ENCODE data around the gene CDH11. TPM values are rescaled to one million over a fixed set of nuclear protein-coding genes. Genes with fewer than 3 reads are reported as not detected.

CDH11 gene
- polyA plus RNA-seq, 1 experiment, result 276 TPM

- H3K9me3 ChIP-seq (ENCODE audit: control insufficient read depth, insufficient read depth, low read length), result peaks cover 3% of the 10 kb centered on the region; the same call in 1 of the 2 replicates
- DNase-seq (ENCODE audit: low read depth, low spot score), result no peak
- H3K27me3 ChIP-seq (ENCODE audit: control insufficient read depth, insufficient read depth, low read length), result no peaks in the 10 kb centered on the region
- peak overlapping the region; percentile 72 for H3K4me3 ChIP-seq (ENCODE audit: low read depth, low read length)
- TF ChIP-seq CTCF (IDR thresholded peaks at IDR 0.05; ENCODE audit: low read depth, low read length), result no peak
- no peak overlapping the region for H3K27ac ChIP-seq (ENCODE audit: low read depth, low read length)
- CTCF ChIA-PET, result no interaction called here
- POLR2A ChIA-PET, result no interaction called here
These were observed 2.7 kb upstream of the CDH11 start for GRCh38 chr16:65124596-65124995.

GRCh38 chr16:65124212-65124548 lies 2.3 kb upstream of the CDH11 start:
- Histone ChIP-seq H3K4me3 (ENCODE audit: low read depth, low read length) (peak overlapping the region; percentile 72), H3K27ac (ENCODE audit: low read depth, low read length) (peak overlapping the region; percentile 93), H3K9me3 (ENCODE audit: control insufficient read depth, insufficient read depth, low read length) (peaks cover 3% of the 10 kb centered on the region; the same call in 1 of the 2 replicates), H3K27me3 (ENCODE audit: control insufficient read depth, insufficient read depth, low read length) (no peaks in the 10 kb centered on the region)
- TF ChIP-seq CTCF (IDR thresholded peaks at IDR 0.05; ENCODE audit: low read depth, low read length), result no peak
- CTCF ChIA-PET, result no interaction called here
- no peak for DNase-seq (ENCODE audit: low read depth, low spot score)
- POLR2A ChIA-PET, result no interaction called here

GRCh38 chr16:65123396-65124211 lies 1.7 kb upstream of the CDH11 start:
- ChIA-PET POLR2A (interaction anchor here (1.5 kb wide), 1 partner anchor 401 kb away, joined by 5 read pairs; no protein-coding TSS in a partner anchor), CTCF (interaction anchor here (0.6 kb wide), 1 partner anchor 188 kb away, joined by 3 read pairs; no protein-coding TSS in a partner anchor)
- TF ChIP-seq CTCF (IDR thresholded peaks at IDR 0.05; ENCODE audit: low read depth, low read length), result peak; percentile 7; the same call in 1 of the 2 replicates
- peak overlapping the region; percentile 72 for H3K4me3 ChIP-seq (ENCODE audit: low read depth, low read length)
- peak overlapping the region; percentile 93 for H3K27ac ChIP-seq (ENCODE audit: low read depth, low read length)
- peaks cover 3% of the 10 kb centered on the region; the same call in 1 of the 2 replicates for H3K9me3 ChIP-seq (ENCODE audit: control insufficient read depth, insufficient read depth, low read length)
- no peak for DNase-seq (ENCODE audit: low read depth, low spot score)
- H3K27me3 ChIP-seq (ENCODE audit: control insufficient read depth, insufficient read depth, low read length), result no peaks in the 10 kb centered on the region

GRCh38 chr16:65122724-65123395 lies 997 bp upstream of the CDH11 start:
- POLR2A ChIA-PET, result interaction anchor here (0.6 to 1.8 kb wide), 13 partner anchors 54 to 1144 kb away, joined by 3 to 12 read pairs (median 4); no protein-coding TSS in a partner anchor
- TF ChIP-seq CTCF (IDR thresholded peaks at IDR 0.05; ENCODE audit: low read depth, low read length), result no peak
- no peak for DNase-seq (ENCODE audit: low read depth, low spot score)
- CTCF ChIA-PET, result interaction anchor here (0.6 to 0.9 kb wide), 4 partner anchors 187 to 1662 kb away, joined by 3 read pairs; no protein-coding TSS in a partner anchor
- Histone ChIP-seq H3K27ac (ENCODE audit: low read depth, low read length) (peak overlapping the region; percentile 93), H3K4me3 (ENCODE audit: low read depth, low read length) (peak overlapping the region; percentile 72), H3K27me3 (ENCODE audit: control insufficient read depth, insufficient read depth, low read length) (no peaks in the 10 kb centered on the region), H3K9me3 (ENCODE audit: control insufficient read depth, insufficient read depth, low read length) (peaks cover 3% of the 10 kb centered on the region; the same call in 1 of the 2 replicates)

Measured in AG04450 (cell line).